ENCODE results near the gene TTLL3. TPM values are rescaled to one million over a fixed set of nuclear protein-coding genes. Genes with fewer than 3 reads are reported as not detected.
A peak's percentile ranks its signal among the peaks of the same experiment; 100 is the strongest.

TTLL3 gene
- total and polyA plus RNA-seq, 2 of the 13 experiments (the other 11 are each of a cell fraction or from before 2014, with no cell fraction given) = 9.5 to 51.2 TPM

DNA sequence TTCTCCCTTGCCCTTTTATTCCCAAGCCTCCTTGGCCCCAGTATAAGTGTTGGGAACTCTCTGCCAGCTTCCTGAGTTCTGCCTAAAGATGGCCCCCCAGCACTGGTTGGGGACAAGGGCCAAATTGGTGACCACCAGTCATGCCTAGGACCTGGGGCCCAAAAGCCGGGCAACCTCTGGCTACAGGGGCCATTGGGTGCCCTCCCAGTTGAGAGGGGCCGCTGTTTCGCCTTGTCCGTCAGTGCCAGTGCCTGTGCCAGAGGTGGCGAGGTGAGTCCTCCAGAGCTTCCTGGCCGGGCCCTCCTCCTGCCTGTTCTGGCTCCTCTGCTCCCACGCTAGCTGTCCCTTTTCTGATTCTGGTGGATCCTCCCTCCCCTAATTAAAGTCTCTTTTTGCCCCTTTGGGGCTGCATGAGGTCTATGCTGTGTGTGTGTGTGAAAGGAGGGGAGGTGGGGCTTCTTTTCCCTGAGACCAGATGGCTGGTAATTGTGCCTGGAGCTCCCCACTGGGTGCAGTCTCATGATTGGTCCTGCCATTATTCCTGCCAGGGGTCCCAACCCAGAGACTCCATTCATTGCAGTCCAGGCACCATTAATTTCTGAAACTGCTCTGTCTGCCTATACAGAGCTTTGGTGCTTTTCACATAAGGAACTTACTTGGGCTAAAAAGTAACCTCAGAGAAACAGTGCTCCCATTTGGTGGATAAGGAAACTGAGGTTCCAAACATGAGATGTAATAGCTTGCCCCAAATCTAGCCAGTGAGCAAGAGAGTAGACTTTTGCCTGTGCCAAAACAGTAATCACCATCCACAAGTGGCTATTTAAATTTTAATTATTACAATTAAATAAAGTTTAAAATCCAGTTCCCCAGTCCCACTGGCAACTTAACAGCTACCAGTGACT, 3.1 kb upstream of the TTLL3 start:
- FAIRE-seq = no peak
- in situ Hi-C loops (cut with HindIII; ENCODE audit: extremely low pct_ligation_motif_present, low pct_unique_long_range_greater_than_20kb) = no loop called here
- intact Hi-C loops (cut with micrococcal nuclease; ENCODE audit: unreplicated experiment) = no loop called here
- no peak overlapping the region for H3K4me3 ChIP-seq (replicated peaks in 1 of 3; ENCODE audit: insufficient read depth in 1 of 3, low read depth in 2 of 3, low read length in 3 of 3)
- BruUV-seq (replicated peaks) = TSS peak; percentile 34
- no peaks in the 10 kb centered on the region for H3K9me3 ChIP-seq (ENCODE audit: low read length)
- 100% methylated on average over 3 of the region's 7 CpGs for WGBS (ENCODE audit: low lambda C conversion rate)
- no peak for DNase-seq (ENCODE audit: low spot score)
- no peak overlapping the region for H3K9ac ChIP-seq (ENCODE audit: insufficient read depth, low read depth, low read length)
- no peaks in the 10 kb centered on the region for H4K20me1 ChIP-seq (ENCODE audit: insufficient read depth, low read length)
- CTCF ChIA-PET (ENCODE audit: low intra/inter-chr PET ratio, low total read pairs) = no interaction called here
- no peak for ATAC-seq
- H3K27me3 ChIP-seq (ENCODE audit: control insufficient read depth in 1 of 2, insufficient read depth in 2 of 2, low read length in 2 of 2) = no peaks in the 10 kb centered on the region; a peak in 1 of 5 replicates
- H3K4me2 ChIP-seq (ENCODE audit: low read depth, low read length) = no peak overlapping the region
- no peak overlapping the region for H3K27ac ChIP-seq (ENCODE audit: extremely low read length, insufficient read depth, low read length)
- no peaks in the 10 kb centered on the region for H3K79me2 ChIP-seq (ENCODE audit: insufficient read depth, low read length)
- POLR2A ChIA-PET = interaction anchor here (1.6 to 2.7 kb wide), 2 partner anchors 14 to 58 kb away, joined by 5 to 13 read pairs; partner anchors contain the start of genes ARPC4, OGG1 and TADA3
- H3K4me1 ChIP-seq (ENCODE audit: insufficient read depth, low read length) = no peaks in the 10 kb centered on the region
- H2AFZ ChIP-seq (ENCODE audit: low read length) = no peak overlapping the region
- peaks cover 21 to 46% of the 10 kb centered on the region in 2 experiments for H3K36me3 ChIP-seq (replicated peaks in 1 of 2; ENCODE audit: control insufficient read depth in 1 of 2, insufficient read depth in 2 of 2, low read length in 2 of 2)
- TF ChIP-seq SCMH1 (CRISPR knock-in tag; IDR thresholded peaks at IDR 0.05; ENCODE audit: borderline replicate concordance) = no peak
- TF ChIP-seq, protein P1, sequence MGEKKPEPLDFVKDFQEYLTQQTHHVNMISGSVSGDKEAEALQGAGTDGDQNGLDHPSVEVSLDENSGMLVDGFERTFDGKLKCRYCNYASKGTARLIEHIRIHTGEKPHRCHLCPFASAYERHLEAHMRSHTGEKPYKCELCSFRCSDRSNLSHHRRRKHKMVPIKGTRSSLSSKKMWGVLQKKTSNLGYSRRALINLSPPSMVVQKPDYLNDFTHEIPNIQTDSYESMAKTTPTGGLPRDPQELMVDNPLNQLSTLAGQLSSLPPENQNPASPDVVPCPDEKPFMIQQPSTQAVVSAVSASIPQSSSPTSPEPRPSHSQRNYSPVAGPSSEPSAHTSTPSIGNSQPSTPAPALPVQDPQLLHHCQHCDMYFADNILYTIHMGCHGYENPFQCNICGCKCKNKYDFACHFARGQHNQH (CRISPR knock-in tag; IDR thresholded peaks at IDR 0.05) = no peak
- peak; percentile 28 for TF ChIP-seq RBM22 (optimal IDR thresholded peaks at IDR 0.05; ENCODE audit: low read length)
- TF ChIP-seq, protein P2, sequence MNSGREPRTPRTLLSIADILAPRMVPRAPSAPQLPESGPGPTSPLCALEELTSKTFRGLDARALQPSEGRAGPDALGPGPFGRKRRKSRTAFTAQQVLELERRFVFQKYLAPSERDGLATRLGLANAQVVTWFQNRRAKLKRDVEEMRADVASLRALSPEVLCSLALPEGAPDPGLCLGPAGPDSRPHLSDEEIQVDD (CRISPR knock-in tag; IDR thresholded peaks at IDR 0.05; ENCODE audit: borderline replicate concordance) = no peak
- no peak for TF ChIP-seq ZNF557 (CRISPR knock-in tag; IDR thresholded peaks at IDR 0.05)
- TF ChIP-seq HNRNPK (IDR thresholded peaks at IDR 0.05; ENCODE audit: low read depth, low read length, poor library complexity, severe bottlenecking) = no peak
- no peak for TF ChIP-seq POLR2G (IDR thresholded peaks at IDR 0.05; ENCODE audit: low read depth, low read length)
- no peak for TF ChIP-seq SPEN (CRISPR knock-in tag; IDR thresholded peaks at IDR 0.05; ENCODE audit: low read depth)
- no peak for TF ChIP-seq TMF1 (CRISPR knock-in tag; IDR thresholded peaks at IDR 0.05; ENCODE audit: low read depth)
- no peak for TF ChIP-seq FOXK2 (IDR thresholded peaks at IDR 0.05)
- TF ChIP-seq ZNF546 (CRISPR knock-in tag; conservative IDR thresholded peaks at IDR 0.05) = no peak
- no peak for TF ChIP-seq RORA (CRISPR knock-in tag; IDR thresholded peaks at IDR 0.05)
- TF ChIP-seq SRSF1 (optimal IDR thresholded peaks at IDR 0.05; ENCODE audit: low read depth, low read length) = no peak
- no peak for TF ChIP-seq YY1 (IDR thresholded peaks at IDR 0.05; ENCODE audit: insufficient read depth, insufficient replicate concordance, low read depth, low read length)
- peak; percentile 19 for TF ChIP-seq AGO2 (optimal IDR thresholded peaks at IDR 0.05; ENCODE audit: low read depth, low read length)
- no peak for TF ChIP-seq ZFP36L1 (CRISPR knock-in tag; IDR thresholded peaks at IDR 0.05)
- no peak for TF ChIP-seq KDM6A (CRISPR knock-in tag; IDR thresholded peaks at IDR 0.05; ENCODE audit: low read depth)
- TF ChIP-seq BORCS8-MEF2B (CRISPR knock-in tag; IDR thresholded peaks at IDR 0.05) = no peak
- TF ChIP-seq FOXJ3 (CRISPR knock-in tag; IDR thresholded peaks at IDR 0.05; ENCODE audit: borderline replicate concordance) = no peak
- no peak for TF ChIP-seq NR2F6 (IDR thresholded peaks at IDR 0.05)
- no peak for TF ChIP-seq NR2F6 (CRISPR knock-in tag; IDR thresholded peaks at IDR 0.05)
- TF ChIP-seq ZNF629 (CRISPR knock-in tag; conservative IDR thresholded peaks at IDR 0.05) = peak; percentile 73

All from HepG2 (cell line).